T-helper 2 cell treated with Interferon-gamma antibody and Interleukin-4, amounts not matched to agents 100 ng/mL and 5 ng/mL, for 36 hours (primary cell): ENCODE measurements around the gene SDK2. TPM values are rescaled to one million over a fixed set of nuclear protein-coding genes. Genes with fewer than 3 reads are reported as not detected.

ENCODE experiments used
- intact Hi-C: fragments of 100-400 bp; cut with micrococcal nuclease; formaldehyde crosslinking; loops from one replicate; pipeline ENCODE4 v1.15.1; 2023
- total RNA-seq: library from RNA; stranded (reverse); gene quantifications from 2 replicates; pipeline ENCODE4 v1.2.3, GENCODE V29; 2022

The SDK2 gene
- total RNA-seq, 1 donor from 2014 or later, result 2.9 TPM

- intact Hi-C loops, result no loop called here
Measured at GRCh38 chr17:73430848-73431247, 213.4 kb downstream of the SDK2 start.

GRCh38 chr17:73430165-73430680 is 214.0 kb downstream of the SDK2 start:
- intact Hi-C loops, result no loop called here

GRCh38 chr17:73429440-73430164 is 214.6 kb downstream of the SDK2 start:
- intact Hi-C loops, result loop anchor here (1.0 to 5.0 kb wide), 5 partner anchors 218 to 747 kb away; no protein-coding TSS in a partner anchor

GRCh38 chr17:73427198-73427597 is 217.0 kb downstream of the SDK2 start:
- intact Hi-C loops, result loop anchor here (5.0 kb wide), 2 partner anchors 220 to 570 kb away; no protein-coding TSS in a partner anchor

- intact Hi-C loops, result no loop called here
Measured at GRCh38 chr17:73424571-73424970, 219.7 kb downstream of the SDK2 start.

- intact Hi-C loops, result no loop called here
Measured at GRCh38 chr17:73423806-73424205, 220.4 kb downstream of the SDK2 start.

GRCh38 chr17:73423159-73423715 is 221.0 kb downstream of the SDK2 start:
- intact Hi-C loops, result no loop called here

GRCh38 chr17:73422121-73422520 is 222.1 kb downstream of the SDK2 start:
- intact Hi-C loops, result no loop called here

- intact Hi-C loops, result no loop called here
Measured at GRCh38 chr17:73420897-73421296, 223.3 kb downstream of the SDK2 start.

- intact Hi-C loops, result no loop called here
Measured at GRCh38 chr17:73419881-73420280, 224.4 kb downstream of the SDK2 start.

- intact Hi-C loops, result no loop called here
Measured at GRCh38 chr17:73419051-73419450, 225.2 kb downstream of the SDK2 start.

- intact Hi-C loops, result no loop called here
Measured at GRCh38 chr17:73415782-73416181, 228.5 kb downstream of the SDK2 start.

GRCh38 chr17:73414171-73414955 is 229.9 kb downstream of the SDK2 start:
- intact Hi-C loops, result no loop called here

- intact Hi-C loops, result no loop called here
Measured at GRCh38 chr17:73412914-73413313, 231.3 kb downstream of the SDK2 start.

GRCh38 chr17:73411313-73411747 is 232.9 kb downstream of the SDK2 start:
- intact Hi-C loops, result no loop called here

- intact Hi-C loops, result no loop called here
Measured at GRCh38 chr17:73410586-73411312, 233.5 kb downstream of the SDK2 start.

GRCh38 chr17:73404246-73404645 is 240.0 kb downstream of the SDK2 start:
- intact Hi-C loops, result no loop called here

GRCh38 chr17:73402466-73402865 is 241.8 kb downstream of the SDK2 start:
- intact Hi-C loops, result no loop called here

GRCh38 chr17:73401911-73402310 is 242.3 kb downstream of the SDK2 start:
- intact Hi-C loops, result no loop called here

- intact Hi-C loops, result no loop called here
Measured at GRCh38 chr17:73400915-73401545, 243.2 kb downstream of the SDK2 start.

- intact Hi-C loops, result no loop called here
Measured at GRCh38 chr17:73399056-73399455, 245.2 kb downstream of the SDK2 start.
